GM12878 (cell line): ENCODE measurements around the gene ALX4. TPM values are rescaled to one million over a fixed set of nuclear protein-coding genes. Genes with fewer than 3 reads are reported as not detected.

Experiments
- ATAC-seq: fragments of 200-7000 bp; cut with Tn5 transposase; 3 replicates; pipeline ENCODE4 v1.9.1; 2020; ENCODE audit warnings: mild to moderate bottlenecking, moderate library complexity
- BruUV-seq: library from RNA; stranded (reverse); fragments of 400-500 nt; replicated peaks from 2 replicates; lab custom pipeline; 2021; lab: Mats Ljungman, UMichigan
- CTCF ChIA-PET: fragments of 300-600 bp; sonication (Branson Sonifier 250); formaldehyde crosslinking; extraction: SDS; loops from one replicate; lab custom pipeline; 2021; ENCODE audit warnings: inconsistent platforms; lab: Yijun Ruan, JAX
- POLR2A ChIA-PET: fragments of 350-600 bp; formaldehyde crosslinking; extraction: SDS; loops from one replicate; lab custom pipeline; 2021; ENCODE audit warnings: inconsistent platforms; lab: Charles Lee
- RAD21 ChIA-PET: fragments of 300-600 bp; sonication (Branson Sonifier 250); formaldehyde crosslinking; loops from one replicate; lab custom pipeline; 2023; ENCODE audit warnings: antibody characterized with exemption; ENCODE audit not compliant: unreplicated experiment; lab: Charles Lee
- SMC1A ChIA-PET: fragments of 300-600 bp; sonication (Branson Sonifier 250); formaldehyde crosslinking; loops from one replicate; lab custom pipeline; 2023; ENCODE audit not compliant: unreplicated experiment, uncharacterized antibody; lab: Charles Lee
- DNase-seq: peaks from one replicate; pipeline ENCODE4 v3.0.0-alpha.2; 2011; ENCODE audit warnings: low read depth, low spot score
- FAIRE-seq: peaks from 3 replicates; lab custom pipeline; 2011; peaks lifted over from hg19 to GRCh38; lab: Jason Lieb, UNC
- H2AFZ ChIP-seq: 2 replicates; pipeline ENCODE4 v1.6.0; 2011; ENCODE audit warnings: low read depth, low read length, control low read depth; ENCODE audit not compliant: control insufficient read depth
- H3K27ac ChIP-seq: 2 replicates; pipeline ENCODE4 v1.5.1; 2011; ENCODE audit warnings: control low read depth; ENCODE audit not compliant: control insufficient read depth, insufficient read depth
- H3K27me3 ChIP-seq, 2 experiments: replicated peaks in 1 of 2; 2 replicates each; pipeline versions ENCODE4 v1.6.0 to v1.6.1; 2011; ENCODE audit warnings: low read length in 1 of 2; ENCODE audit not compliant: control insufficient read depth in 2 of 2, insufficient read depth in 2 of 2
- H3K36me3 ChIP-seq, 2 experiments: 2 replicates each; pipeline ENCODE4 v1.5.1; 2011; ENCODE audit warnings: low read length in 1 of 2; ENCODE audit not compliant: control insufficient read depth in 2 of 2, insufficient read depth in 2 of 2
- H3K4me1 ChIP-seq: 2 replicates; pipeline ENCODE4 v1.6.1; 2011; ENCODE audit warnings: mild to moderate bottlenecking, low read length, moderate library complexity, mixed read lengths; ENCODE audit not compliant: control insufficient read depth, insufficient read depth
- H3K4me2 ChIP-seq: 2 replicates; pipeline ENCODE4 v1.6.0; 2011; ENCODE audit warnings: control low read depth; ENCODE audit not compliant: control insufficient read depth, insufficient read depth
- H3K4me3 ChIP-seq: fragments of 200-600 bp; sonication (generic); 2 replicates; pipeline ENCODE4 v1.5.1; 2016
- H3K79me2 ChIP-seq: 2 replicates; pipeline ENCODE4 v1.6.0; 2011; ENCODE audit warnings: low read length; ENCODE audit not compliant: control insufficient read depth, insufficient read depth
- H3K9ac ChIP-seq: 2 replicates; pipeline ENCODE4 v1.8.0; 2011; ENCODE audit warnings: low read length, control low read depth, mixed read lengths; ENCODE audit not compliant: control insufficient read depth, insufficient read depth
- H3K9me3 ChIP-seq: replicated peaks from 3 replicates; pipeline ENCODE4 v1.5.1; 2011; ENCODE audit warnings: mild to moderate bottlenecking, low read length; ENCODE audit not compliant: control insufficient read depth, insufficient read depth
- H4K20me1 ChIP-seq: 2 replicates; pipeline ENCODE4 v1.6.0; 2011; ENCODE audit not compliant: control insufficient read depth, insufficient read depth
- IKZF1 ChIP-seq: fragments of 450-650 bp; conservative IDR thresholded peaks from 2 replicates; pipeline ENCODE4 v1.6.1; 2017; ENCODE audit warnings: antibody characterized with exemption, mild to moderate bottlenecking
- NR2C2 ChIP-seq: IDR thresholded peaks from 2 replicates; pipeline ENCODE4 v1.6.1; 2011; ENCODE audit warnings: borderline replicate concordance, low read depth; ENCODE audit not compliant: control insufficient read depth, insufficient read length
- TCF7 ChIP-seq: IDR thresholded peaks from 2 replicates; pipeline ENCODE4 v1.6.1; 2014; ENCODE audit warnings: antibody characterized with exemption, borderline replicate concordance
- USF2 ChIP-seq: IDR thresholded peaks from 2 replicates; pipeline ENCODE4 v1.6.1; 2011; ENCODE audit warnings: low read depth, low read length, improper control_type of control experiment, borderline replicate concordance
- WGBS: methylation state at CpG from one replicate; pipeline ENCODE4 v1.1.6; 2016; ENCODE audit warnings: low lambda C conversion rate; ENCODE audit not compliant: insufficient replicate concordance, insufficient coverage; ENCODE audit errors: missing lambda C conversion rate; 5-methylcytosine and 5-hydroxymethylcytosine counted together
- in situ Hi-C: fragments of 300-500 bp; cut with MboI; formaldehyde crosslinking; loops from 9 replicates; pipeline ENCODE4 v1.14.3; 2018; ENCODE audit warnings: mixed read lengths
- intact Hi-C: fragments of 100-400 bp; cut with micrococcal nuclease; formaldehyde crosslinking; loops from one replicate; pipeline ENCODE4 v1.14.2; 2022; ENCODE audit not compliant: unreplicated experiment
- polyA plus RNA-seq, 11 experiments: library from polyadenylated mRNA; depleted of rRNA in 4 of 11; unstranded in 6 of 11; stranded (reverse) in 5 of 11; fragments of >200 nt; fragmentation: Nextera tagmentation in 4 of 11; fragmentation: Illumina TruSeq in 1 of 11; extraction: Ambion mirVana in 4 of 11; extraction: Trizol in 1 of 11; gene quantifications; 1 replicate in 1 of 11; 2 replicates in 10 of 11; pipeline versions ENCODE4 v1.2.1 to v1.2.3, GENCODE V29; 2011 to 2016; ENCODE audit warnings: inconsistent platforms in 2 of 11, missing spikeins in 2 of 11, low read depth in 1 of 11
- total RNA-seq, 4 experiments: library from RNA; depleted of rRNA in 3 of 4; stranded (reverse); fragments of >200 nt in 3 of 4; fragmentation: Illumina TruSeq in 1 of 4; extraction: Trizol in 1 of 4; gene quantifications; 2 replicates each; pipeline versions ENCODE4 v1.2.1 to v1.2.3, GENCODE V29; 2013 to 2021
- TF ChIP-seq, protein P1 (sequence below), 3 experiments: IDR thresholded peaks in 2 of 3; conservative IDR thresholded peaks in 1 of 3; 2 replicates each; pipeline ENCODE4 v1.5.1; 2011; ENCODE audit warnings: low read depth in 3 of 3, low read length in 3 of 3, mild to moderate bottlenecking in 3 of 3, control low read depth in 2 of 3, moderate library complexity in 2 of 3, inconsistent platforms in 1 of 3, mixed read lengths in 1 of 3; ENCODE audit not compliant: control insufficient read depth in 2 of 3, insufficient read depth in 1 of 3; ENCODE audit errors: extremely low read depth in 1 of 3

ALX4 gene
- total and polyA plus RNA-seq, 10 of the 15 experiments (the other 5 are each of a cell fraction or from before 2014, with no cell fraction given), result not detected

DNA sequence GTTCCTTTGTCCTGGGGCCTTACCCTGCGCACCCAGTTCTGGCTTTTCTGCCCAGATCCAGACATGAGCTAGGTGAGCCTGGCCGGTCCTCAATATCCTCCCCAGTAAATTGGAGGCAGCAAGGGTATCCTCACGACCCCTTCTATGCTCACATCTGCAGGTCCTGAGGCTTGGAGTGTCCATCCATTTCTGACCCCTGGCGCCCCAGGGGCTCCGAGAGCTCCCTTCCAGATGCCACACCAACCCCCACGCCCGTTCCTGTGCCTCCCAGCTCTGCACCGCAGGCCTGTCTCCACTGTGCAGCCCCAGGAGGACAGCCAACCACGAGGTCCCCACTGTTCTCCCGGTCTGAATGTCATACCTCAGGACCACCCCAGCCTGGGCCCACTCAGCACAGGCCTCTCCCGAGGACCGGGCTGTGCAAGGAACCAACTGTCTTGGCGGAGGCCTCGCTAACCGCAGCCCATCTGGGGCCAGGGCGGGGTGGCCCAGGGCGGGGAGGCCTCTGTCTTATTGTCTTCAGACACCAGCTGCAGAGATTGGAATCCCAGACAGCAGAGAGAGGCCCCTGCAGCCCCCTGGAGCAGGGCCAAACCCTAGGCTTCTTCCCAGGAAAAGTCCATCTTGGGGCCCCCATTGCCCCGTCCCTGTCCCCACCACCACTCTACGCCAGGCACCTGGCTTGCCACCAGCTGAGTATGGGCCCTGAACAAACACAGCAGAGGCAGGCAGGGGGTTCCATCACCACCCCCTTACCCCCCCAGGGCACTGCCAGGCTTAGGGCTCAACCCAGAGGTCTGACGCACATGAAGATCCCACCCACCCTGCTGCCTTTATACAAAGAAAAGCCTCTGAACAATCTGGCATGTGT, 39.3 kb downstream of the ALX4 start:
- no peak overlapping the region for H2AFZ ChIP-seq
- ATAC-seq (no peak), FAIRE-seq (no peak), DNase-seq (no peak)
- intact Hi-C loops (no loop called here), in situ Hi-C loops (no loop called here)
- ChIA-PET RAD21 (interaction anchor here (1.0 kb wide), 1 partner anchor 15 kb away, joined by 3 read pairs; no protein-coding TSS in a partner anchor), SMC1A (interaction anchor here (1.1 kb wide), 1 partner anchor 134 kb away, joined by 3 read pairs; no protein-coding TSS in a partner anchor), CTCF (no interaction called here), POLR2A (no interaction called here)
- no peak overlapping the region for H3K4me2 ChIP-seq
- no peaks in the 10 kb centered on the region; a peak in 3 of 4 replicates for H3K27me3 ChIP-seq
- H3K9me3 ChIP-seq, result no peaks in the 10 kb centered on the region; the same call in 2 of the 3 replicates
- no peaks in the 10 kb centered on the region for H3K79me2 ChIP-seq
- no peak overlapping the region for H3K27ac ChIP-seq
- H3K4me3 ChIP-seq, result no peak overlapping the region
- TF ChIP-seq TCF7, result no peak
- TF ChIP-seq NR2C2, result no peak
- no peak for TF ChIP-seq USF2
- TF ChIP-seq, protein P1, sequence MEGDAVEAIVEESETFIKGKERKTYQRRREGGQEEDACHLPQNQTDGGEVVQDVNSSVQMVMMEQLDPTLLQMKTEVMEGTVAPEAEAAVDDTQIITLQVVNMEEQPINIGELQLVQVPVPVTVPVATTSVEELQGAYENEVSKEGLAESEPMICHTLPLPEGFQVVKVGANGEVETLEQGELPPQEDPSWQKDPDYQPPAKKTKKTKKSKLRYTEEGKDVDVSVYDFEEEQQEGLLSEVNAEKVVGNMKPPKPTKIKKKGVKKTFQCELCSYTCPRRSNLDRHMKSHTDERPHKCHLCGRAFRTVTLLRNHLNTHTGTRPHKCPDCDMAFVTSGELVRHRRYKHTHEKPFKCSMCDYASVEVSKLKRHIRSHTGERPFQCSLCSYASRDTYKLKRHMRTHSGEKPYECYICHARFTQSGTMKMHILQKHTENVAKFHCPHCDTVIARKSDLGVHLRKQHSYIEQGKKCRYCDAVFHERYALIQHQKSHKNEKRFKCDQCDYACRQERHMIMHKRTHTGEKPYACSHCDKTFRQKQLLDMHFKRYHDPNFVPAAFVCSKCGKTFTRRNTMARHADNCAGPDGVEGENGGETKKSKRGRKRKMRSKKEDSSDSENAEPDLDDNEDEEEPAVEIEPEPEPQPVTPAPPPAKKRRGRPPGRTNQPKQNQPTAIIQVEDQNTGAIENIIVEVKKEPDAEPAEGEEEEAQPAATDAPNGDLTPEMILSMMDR (IDR thresholded peaks at IDR 0.05 in 2 of 3, conservative IDR thresholded peaks at IDR 0.05 in 1 of 3; ENCODE audit: control insufficient read depth in 2 of 3, extremely low read depth in 1 of 3, insufficient read depth in 1 of 3, low read depth in 3 of 3, low read length in 3 of 3), result no peak
- no peak for TF ChIP-seq IKZF1
- no peaks in the 10 kb centered on the region for H4K20me1 ChIP-seq
- no TSS peak for BruUV-seq
- WGBS, result 41% methylated on average over 19 of the region's 20 CpGs
- no peaks in the 10 kb centered on the region for H3K36me3 ChIP-seq
- H3K9ac ChIP-seq, result no peak overlapping the region
- no peaks in the 10 kb centered on the region for H3K4me1 ChIP-seq
